ENCODE data around the gene CDH15.

Gene CDH15

GRCh38 chr16:89140981-89141883, 30.3 kb upstream of the CDH15 start:
- DNase-seq (ENCODE audit: low read depth in 2 of 2): no peak

- no peak for DNase-seq (ENCODE audit: low read depth in 2 of 2)
These were observed 29.7 kb upstream of the CDH15 start for GRCh38 chr16:89141884-89142267.

- DNase-seq (ENCODE audit: low read depth in 2 of 2): no peak
These were observed 28.9 kb upstream of the CDH15 start for GRCh38 chr16:89142474-89143195.

GRCh38 chr16:89143201-89143741, 28.3 kb upstream of the CDH15 start:
- no peak for DNase-seq (ENCODE audit: low read depth in 2 of 2)

- DNase-seq (ENCODE audit: low read depth in 2 of 2): no peak
These were observed 27.5 kb upstream of the CDH15 start for GRCh38 chr16:89143911-89144675.

- DNase-seq (ENCODE audit: low read depth in 2 of 2): no peak
These were observed 26.9 kb upstream of the CDH15 start for GRCh38 chr16:89144681-89145080.

- DNase-seq (ENCODE audit: low read depth in 2 of 2): no peak
These were observed 26.0 kb upstream of the CDH15 start for GRCh38 chr16:89145406-89146161.

GRCh38 chr16:89146211-89147005, 25.1 kb upstream of the CDH15 start:
- no peak for DNase-seq (ENCODE audit: low read depth in 2 of 2)

- DNase-seq (ENCODE audit: low read depth in 2 of 2): no peak
These were observed 24.3 kb upstream of the CDH15 start for GRCh38 chr16:89147085-89147817.

- no peak for DNase-seq (ENCODE audit: low read depth in 2 of 2)
These were observed 22.2 kb upstream of the CDH15 start for GRCh38 chr16:89149386-89149785.

- DNase-seq (ENCODE audit: low read depth in 2 of 2): no peak
These were observed 21.3 kb upstream of the CDH15 start for GRCh38 chr16:89150090-89150835.

- no peak for DNase-seq (ENCODE audit: low read depth in 2 of 2)
These were observed 20.6 kb upstream of the CDH15 start for GRCh38 chr16:89150981-89151380.

- DNase-seq (ENCODE audit: low read depth in 2 of 2): no peak
These were observed 18.5 kb upstream of the CDH15 start for GRCh38 chr16:89152831-89153700.

GRCh38 chr16:89153848-89154271, 17.7 kb upstream of the CDH15 start:
- DNase-seq (ENCODE audit: low read depth in 2 of 2): no peak

GRCh38 chr16:89154390-89155183, 17.0 kb upstream of the CDH15 start:
- DNase-seq (ENCODE audit: low read depth in 2 of 2): no peak

- peak in 1 of 2 experiments; percentile 3 for DNase-seq (ENCODE audit: low read depth in 2 of 2)
These were observed 16.3 kb upstream of the CDH15 start for GRCh38 chr16:89155184-89155679.

Data from fibroblast of skin of left biceps (primary cell).